GM18519 (cell line): ENCODE results near the gene TK2.
"Not testable (repeated sequence)": the region's sequence is repeated elsewhere in the genome, so short reads cannot be mapped to it uniquely, and the experiment has no call there.

Experiments used
- ATAC-seq: cut with Tn5 transposase; IDR thresholded peaks from one replicate; pipeline ENCODE4 v1.9.1; 2021; ENCODE audit warnings: mild to moderate bottlenecking, moderate library complexity; ENCODE audit not compliant: unreplicated experiment, low FRiP score

TK2 gene

DNA sequence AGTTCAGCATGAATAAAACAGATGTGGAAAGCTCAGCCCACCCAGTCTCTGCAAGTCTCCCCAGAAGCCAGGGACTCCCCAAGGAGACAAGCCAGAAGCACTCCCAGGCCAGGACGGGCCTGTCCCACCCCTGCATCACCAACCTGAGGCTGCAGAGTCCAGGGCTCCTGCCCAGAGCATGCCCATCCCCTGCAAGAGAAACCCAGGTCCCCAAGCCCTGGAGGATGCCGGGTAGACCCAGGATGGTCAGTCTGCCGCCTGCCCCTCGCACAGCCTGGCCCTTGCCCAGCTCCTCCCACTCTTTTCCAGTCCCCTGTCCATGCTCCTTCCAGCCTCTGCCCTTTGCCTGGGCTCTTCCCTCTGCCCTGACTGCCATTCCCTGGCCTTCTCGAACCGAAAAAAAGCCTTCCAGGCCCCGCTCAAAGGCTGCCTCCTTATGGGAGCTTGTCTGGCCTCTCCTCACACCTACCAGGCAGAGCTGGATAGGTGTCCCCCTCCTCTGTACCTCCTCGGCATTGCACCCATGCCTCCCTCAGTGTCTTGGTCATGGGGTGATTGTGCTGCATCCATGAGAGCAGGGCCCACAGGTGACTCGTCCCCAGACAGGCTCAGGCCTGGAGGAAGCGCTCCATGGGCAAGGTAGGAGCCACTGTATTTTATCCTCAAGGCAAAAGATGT, 78.1 kb downstream of the TK2 start:
- no peak for ATAC-seq

DNA sequence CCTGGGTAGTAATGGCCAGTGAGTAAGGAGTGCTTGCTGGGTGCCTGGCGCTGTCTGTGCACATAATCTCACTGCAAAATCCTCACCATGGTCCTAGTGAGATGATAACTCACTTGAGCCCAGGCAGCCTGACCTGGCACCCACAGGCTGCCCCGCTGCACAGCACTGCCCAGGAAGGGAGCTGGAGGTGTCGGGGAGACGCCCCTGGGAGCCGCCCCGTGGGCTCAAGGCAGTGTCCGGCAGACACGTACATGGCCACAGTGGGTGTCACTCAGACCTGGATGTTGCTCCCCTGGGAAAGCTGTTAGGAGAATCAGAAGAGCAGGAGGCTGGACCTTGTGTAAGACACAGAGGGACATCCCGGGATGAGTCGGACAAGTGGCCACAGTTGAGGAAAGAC, 78.7 kb downstream of the TK2 start:
- no peak for ATAC-seq

DNA sequence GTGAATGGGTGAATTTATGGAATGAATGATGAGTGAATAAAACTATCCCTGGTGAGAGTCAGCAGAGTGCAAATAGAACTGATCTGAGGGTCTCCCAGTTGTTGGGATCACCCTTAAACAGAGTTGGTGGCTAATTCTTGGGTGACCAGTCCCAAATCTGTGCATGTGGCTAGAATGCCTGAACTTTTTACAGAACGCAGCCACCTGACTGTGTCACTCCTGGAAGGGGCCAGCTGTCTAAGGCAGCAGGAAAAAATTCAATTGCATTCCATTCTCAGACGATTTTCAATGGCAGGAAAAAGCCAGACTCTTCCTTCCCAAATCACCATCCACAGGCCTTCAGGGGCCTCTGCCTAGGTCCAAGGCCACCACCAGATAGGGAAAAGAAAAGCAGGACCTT, 79.4 kb downstream of the TK2 start:
- no peak for ATAC-seq

DNA sequence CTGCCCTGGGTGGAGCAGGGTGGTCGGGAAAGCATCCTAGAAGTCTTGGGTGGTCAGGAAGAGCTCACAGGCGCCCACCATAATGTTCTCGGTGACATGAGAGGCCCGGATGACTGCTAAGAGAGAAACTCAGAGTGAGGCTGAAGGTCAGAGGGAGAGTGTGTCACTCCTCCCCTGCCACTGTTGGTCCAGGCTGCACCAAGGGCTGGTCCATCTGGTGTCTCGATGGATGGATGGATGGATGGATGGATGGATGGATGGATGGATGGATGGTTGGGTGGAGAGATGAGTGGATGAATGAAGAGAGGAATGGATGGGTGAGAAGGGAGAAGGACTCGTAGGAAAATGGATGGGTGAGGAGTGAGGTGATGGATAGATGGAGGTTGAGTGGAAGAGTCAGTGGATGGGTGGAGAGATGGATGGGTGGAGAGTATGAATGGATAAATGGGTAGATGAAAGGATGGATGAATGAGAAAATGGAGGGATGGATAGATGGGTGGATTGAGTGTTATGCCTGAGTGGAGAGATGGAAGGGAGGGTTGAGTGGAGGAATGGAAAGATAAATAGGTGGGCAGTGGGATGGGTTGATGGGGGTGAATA, 79.9 kb downstream of the TK2 start:
- no peak for ATAC-seq

DNA sequence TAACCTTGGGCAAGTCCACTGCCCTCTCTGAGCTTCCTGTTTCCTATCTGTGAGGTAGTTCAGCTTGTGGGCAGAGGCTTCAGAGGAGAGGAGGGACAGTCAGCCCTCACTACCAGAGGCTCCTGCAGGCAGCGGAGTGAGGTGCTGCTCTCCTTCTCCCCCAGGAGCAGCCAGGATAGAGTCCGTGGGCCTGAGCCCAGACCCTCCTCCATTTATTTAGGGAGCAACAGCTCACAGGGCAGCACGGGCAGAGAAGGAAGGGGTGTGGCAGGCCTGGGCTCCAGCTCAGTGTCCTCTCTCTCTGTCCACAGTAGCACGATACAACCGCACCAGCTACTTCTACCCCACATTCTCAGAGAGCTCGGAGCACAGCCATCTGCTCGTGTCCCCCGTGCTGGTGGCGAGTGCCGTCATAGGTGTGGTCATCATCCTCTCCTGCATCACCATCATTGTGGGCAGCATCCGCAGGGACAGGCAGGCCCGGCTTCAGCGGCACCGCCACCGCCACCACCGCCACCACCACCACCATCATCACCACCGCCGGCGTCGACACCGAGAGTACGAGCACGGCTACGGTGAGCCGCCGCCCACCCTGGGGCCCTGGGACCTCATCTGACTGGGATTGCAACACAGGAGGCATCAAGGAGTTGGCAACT, 80.5 kb downstream of the TK2 start:
- ATAC-seq, result no peak

DNA sequence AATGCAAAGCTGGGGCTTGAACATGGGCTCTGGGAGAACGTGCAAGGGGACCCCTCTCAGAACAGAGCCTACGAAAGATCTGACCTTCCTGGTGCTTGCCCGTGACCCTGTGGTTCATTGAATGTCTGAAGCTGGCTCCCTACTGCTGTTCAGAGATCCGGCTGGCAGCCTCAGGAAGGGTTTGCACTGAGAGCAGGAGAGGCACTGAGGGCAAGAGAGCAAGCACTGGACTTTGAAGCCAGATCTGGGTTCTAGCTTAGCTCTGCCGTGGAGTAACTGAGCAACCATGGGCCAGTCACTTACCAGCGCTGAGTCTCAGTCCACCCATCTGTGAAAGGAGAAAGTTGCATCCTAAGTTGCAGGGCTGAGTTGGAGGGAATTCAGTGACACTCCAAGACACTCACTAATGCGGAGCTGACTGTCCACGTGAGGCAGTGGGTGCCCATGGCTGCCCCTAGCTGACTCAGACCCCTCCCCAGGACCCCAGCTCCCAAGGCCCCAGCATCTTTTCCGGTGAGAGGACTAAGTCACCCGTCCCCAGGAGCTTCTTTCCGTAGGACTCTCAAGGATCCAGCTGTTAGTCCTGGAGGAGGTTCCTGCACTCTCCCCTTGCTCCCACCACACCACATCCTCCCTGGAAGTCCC, 81.5 kb downstream of the TK2 start:
- ATAC-seq, result no peak

DNA sequence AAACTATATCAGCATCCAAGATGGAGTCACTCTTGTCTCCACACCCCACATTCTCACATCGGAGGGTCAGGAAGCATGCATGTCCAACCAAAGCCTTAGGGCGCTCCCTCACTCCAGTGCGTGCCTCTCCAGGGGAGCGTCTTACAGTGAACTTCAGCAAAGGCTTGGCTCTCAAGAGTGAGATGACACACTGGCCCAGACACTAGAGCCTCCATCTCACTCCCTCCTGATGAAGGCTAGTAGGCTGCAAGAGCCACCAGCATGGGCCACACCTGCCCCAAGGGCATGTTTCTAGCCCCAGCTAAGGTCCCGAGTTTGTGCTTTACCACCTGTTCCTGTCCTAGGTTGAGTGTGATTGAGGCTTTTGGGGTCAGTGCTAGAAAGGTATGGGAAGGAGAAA, 82.3 kb downstream of the TK2 start:
- ATAC-seq, result no peak

DNA sequence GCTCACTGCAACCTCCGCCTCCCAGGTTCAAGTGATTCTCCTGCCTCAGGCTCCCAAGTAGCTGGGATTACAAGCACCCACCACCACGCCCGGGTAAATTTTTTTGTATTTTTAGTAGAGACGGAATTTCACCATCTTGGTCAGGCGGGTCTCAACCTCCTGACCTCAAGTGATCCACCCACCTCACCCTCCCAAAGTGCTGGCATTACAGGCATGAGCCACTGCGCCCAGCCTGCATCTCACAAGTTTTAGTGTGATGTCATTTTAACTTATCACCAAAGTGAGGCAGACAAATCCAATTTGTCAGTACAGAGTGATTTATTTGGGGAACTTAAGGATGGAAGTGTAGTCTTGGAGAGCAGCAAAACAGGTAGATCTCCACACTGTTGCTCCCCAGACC, 83.3 kb downstream of the TK2 start:
- not testable (repeated sequence) for ATAC-seq

DNA sequence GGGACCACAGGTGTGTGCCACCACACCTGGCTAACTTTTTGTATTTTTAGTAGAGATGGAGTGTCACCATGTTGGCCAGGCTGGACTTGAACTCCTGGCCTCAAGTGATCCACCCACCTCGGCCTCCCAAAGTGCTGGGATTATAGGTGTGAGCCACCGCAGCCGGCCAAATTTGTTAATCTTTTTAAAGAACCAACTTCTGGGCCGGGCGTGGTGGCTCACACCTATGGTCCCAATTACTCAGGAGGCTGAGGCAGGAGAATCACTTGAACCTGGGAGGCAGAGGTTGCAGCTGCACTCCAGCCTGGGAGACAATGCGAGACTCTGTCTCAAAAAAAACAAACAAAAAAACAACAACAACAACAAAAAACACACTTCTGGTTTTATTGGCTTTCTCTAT, 84.0 kb downstream of the TK2 start:
- not testable (repeated sequence) for ATAC-seq

DNA sequence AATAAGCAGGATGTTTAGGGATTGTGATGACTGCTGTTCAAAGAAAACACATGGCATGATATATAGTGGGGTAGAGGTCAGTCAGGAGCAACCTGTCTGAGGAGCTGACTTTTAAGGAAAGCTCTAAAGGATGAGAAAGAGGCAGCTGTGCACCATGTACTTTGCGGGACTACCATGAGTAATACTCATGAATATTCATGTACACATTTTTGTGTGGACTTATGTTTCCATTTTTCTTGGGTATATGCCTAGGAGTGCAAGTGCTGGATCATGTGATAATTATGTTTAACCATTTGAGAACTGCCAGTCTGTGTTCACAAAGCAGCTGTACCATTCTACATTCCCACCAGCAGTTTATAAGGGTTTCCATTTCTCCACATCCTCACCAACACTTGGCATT, 87.0 kb downstream of the TK2 start:
- ATAC-seq, result no peak

DNA sequence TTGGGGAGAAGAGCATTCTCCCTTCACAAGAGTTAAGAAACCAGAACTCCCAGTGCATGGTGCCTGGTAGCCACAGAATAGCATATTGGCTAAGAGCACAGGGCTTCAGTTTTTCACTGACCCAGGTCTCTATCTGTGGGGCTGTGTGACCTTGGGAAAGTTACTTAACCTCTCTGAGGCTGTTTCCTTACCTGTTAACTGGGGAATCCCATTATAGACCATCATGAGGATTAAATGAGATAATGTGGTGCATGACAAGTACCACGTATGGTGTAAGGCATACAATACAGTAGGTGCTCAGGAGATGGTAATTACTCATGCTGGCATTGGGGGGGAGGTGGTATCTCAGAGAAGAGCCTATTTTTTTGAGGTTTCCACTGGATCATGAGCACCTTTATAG, 89.2 kb downstream of the TK2 start:
- ATAC-seq, result no peak

DNA sequence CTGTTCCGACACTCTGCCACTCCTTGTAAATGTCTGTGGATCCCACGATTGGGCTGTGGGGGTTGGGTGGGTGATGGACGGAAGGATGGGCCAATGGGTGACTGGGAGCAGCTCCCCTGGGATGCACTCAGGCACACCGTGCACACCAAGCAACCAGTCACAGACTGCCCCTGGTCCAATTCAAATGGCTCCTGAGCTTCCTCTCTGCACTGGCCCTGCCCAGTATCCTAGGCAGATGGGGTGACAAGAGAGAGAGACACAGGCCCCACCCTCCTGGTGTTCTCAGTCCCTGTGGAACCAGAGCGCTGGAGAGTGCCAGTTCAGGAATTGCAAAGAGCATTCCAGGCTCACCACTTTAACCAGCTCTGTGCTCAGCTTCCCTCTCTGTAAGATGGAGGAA, 90.0 kb downstream of the TK2 start:
- no peak for ATAC-seq

DNA sequence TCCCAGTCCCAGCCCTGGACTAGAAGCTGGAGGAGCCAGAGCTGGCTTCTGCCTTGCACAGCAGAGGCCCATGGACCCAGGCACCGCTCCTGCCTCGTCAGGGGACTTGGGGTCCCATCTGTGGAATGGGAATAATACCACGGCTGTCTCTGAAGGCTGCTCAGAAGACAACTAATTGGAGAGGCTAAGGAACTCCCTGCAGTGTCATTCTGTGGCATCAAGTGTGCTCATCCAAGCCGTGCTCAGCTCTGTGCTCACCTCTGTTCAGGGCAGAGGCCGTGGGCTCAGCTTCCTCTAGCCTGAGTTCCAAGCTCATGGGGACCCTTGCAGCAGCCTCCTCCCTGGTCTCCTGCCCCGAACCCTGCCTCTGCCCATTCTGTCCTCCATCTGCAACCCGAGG, 91.1 kb downstream of the TK2 start:
- ATAC-seq, result no peak

DNA sequence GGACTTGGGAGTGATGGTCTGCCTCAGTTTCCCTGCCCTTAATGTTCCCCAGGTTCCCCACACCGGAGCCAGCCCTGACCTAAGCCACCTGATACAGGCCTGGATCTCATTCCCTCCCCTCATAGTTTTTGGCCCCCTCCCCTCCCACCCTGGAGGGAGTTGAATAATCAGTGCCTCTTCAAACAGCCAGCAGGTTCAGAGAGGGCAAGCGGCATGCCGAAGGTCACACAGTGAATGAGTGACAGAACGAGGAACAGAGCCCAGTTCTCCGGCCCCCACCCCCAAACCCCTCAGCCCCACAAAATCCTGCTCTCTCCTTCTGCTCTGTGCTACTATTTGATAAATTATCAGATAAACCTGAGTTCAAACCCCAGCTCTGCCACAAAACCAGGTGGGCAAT, 91.6 kb downstream of the TK2 start:
- no peak for ATAC-seq
